Measurements from ENCODE around the gene LSM10. TPM values are rescaled to one million over a fixed set of nuclear protein-coding genes. Genes with fewer than 3 reads are reported as not detected.

Gene LSM10
- total RNA-seq, 1 experiment from 2014 or later = 19.2 TPM

DNA sequence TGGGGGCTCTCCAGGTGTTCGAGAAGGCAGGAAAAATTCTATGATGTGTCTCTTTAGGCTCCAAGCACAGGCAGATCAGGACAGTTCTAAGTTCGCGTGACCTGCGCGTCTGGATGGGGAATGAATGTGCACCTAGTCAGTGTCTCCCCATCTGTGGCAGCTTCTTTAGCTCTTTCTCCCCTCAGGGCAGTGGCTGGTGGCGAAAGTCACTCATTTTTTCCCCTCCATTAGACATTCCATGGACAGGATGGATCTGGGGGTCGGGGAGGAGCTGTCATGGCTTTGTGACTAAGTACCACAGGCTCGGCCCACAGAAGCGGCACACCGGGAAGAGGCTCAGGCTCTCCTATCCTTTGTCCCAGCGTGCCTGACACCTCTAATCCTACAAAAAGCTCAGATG is 43.2 kb downstream of the LSM10 start:
- H3K9ac ChIP-seq (ENCODE audit: low read length) = no peak overlapping the region
- BruUV-seq (replicated peaks) = no TSS peak
- H2AFZ ChIP-seq (ENCODE audit: low read length) = no peak overlapping the region
- H3K36me3 ChIP-seq (ENCODE audit: low read depth, low read length) = peaks cover 25% of the 10 kb centered on the region
- no peak for TF ChIP-seq EZH2 (IDR thresholded peaks at IDR 0.05; ENCODE audit: low read length, unreplicated experiment)
- no peak for TF ChIP-seq EZH2phosphoT487 (IDR thresholded peaks at IDR 0.05; ENCODE audit: borderline replicate concordance, low read length)
- TF ChIP-seq, protein P1, sequence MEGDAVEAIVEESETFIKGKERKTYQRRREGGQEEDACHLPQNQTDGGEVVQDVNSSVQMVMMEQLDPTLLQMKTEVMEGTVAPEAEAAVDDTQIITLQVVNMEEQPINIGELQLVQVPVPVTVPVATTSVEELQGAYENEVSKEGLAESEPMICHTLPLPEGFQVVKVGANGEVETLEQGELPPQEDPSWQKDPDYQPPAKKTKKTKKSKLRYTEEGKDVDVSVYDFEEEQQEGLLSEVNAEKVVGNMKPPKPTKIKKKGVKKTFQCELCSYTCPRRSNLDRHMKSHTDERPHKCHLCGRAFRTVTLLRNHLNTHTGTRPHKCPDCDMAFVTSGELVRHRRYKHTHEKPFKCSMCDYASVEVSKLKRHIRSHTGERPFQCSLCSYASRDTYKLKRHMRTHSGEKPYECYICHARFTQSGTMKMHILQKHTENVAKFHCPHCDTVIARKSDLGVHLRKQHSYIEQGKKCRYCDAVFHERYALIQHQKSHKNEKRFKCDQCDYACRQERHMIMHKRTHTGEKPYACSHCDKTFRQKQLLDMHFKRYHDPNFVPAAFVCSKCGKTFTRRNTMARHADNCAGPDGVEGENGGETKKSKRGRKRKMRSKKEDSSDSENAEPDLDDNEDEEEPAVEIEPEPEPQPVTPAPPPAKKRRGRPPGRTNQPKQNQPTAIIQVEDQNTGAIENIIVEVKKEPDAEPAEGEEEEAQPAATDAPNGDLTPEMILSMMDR (conservative IDR thresholded peaks at IDR 0.05; ENCODE audit: low read depth, low read length) = no peak
- H3K27me3 ChIP-seq (ENCODE audit: low read length) = no peaks in the 10 kb centered on the region
- no peak overlapping the region for H3K4me3 ChIP-seq (ENCODE audit: low read length)
- intact Hi-C loops (cut with micrococcal nuclease) = no loop called here
- H3F3A ChIP-seq (ENCODE audit: low read length, unreplicated experiment) = no peaks in the 10 kb centered on the region
- ATAC-seq (no peak), DNase-seq (no peak)
- no peaks in the 10 kb centered on the region for H3K79me2 ChIP-seq (ENCODE audit: low read length)
- CTCF ChIA-PET = no interaction called here
- POLR2A ChIA-PET (ENCODE audit: unreplicated experiment) = no interaction called here
- no peaks in the 10 kb centered on the region for H3K9me2 ChIP-seq (replicated peaks; ENCODE audit: low read length)
- no peak overlapping the region for H3K27ac ChIP-seq (ENCODE audit: low read length)
- no peak overlapping the region for H3K4me2 ChIP-seq (ENCODE audit: low read length)
- peaks cover 44% of the 10 kb centered on the region for H3K4me1 ChIP-seq (ENCODE audit: insufficient read depth, low read length)
- H3K9me3 ChIP-seq (ENCODE audit: low read length) = no peaks in the 10 kb centered on the region
- H4K20me1 ChIP-seq (ENCODE audit: low read length) = no peaks in the 10 kb centered on the region

DNA sequence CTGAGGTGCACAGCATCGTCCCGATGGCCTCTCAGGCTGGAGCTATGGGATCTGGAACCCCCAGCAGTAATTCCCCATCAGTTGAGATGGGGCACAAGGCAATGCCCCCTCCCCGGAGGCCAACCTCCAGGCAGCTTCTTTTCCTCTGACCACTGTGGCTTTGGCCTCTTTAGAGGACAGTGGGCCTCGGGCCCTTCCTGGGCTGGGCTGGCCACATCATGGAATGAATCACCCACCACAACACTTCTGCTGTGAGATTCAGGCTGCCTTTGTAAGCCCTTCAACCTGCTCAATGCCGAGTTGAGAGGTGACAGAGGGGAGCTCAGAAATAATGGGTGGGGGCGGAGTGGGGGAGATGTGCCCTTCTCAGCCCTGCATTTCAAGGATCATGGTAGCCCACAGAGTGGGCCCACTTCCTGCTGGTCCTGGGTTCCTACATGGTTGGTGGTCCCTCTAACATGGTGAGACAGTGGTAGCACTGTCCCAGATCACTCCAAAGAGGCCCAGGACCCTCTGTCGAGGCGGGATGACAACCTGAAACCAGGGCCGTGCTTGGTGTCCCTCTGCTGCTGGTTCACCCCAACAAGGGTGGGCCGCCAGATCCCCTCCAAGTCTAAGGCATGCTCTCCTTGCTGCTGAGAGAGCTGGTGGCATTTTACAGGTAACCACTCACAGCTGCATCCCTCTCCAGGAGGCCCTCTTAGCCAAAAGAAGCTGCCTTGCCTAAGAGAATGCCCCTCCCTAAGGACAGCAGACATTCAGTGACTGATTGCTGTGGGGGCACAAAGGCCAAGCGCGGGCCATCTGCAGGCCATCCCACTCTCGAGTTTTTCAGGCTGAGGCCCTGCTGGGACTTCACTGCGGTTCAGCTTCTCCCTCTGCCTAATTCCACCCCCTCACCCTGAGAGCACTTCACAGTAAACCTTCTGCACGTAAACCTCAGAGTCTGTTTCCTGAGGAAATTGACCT is 44.5 kb downstream of the LSM10 start:
- Histone ChIP-seq H3K27me3 (ENCODE audit: low read length) (no peaks in the 10 kb centered on the region), H3K4me2 (ENCODE audit: low read length) (peak overlapping the region; percentile 70), H3F3A (ENCODE audit: low read length, unreplicated experiment) (no peaks in the 10 kb centered on the region), H3K9me3 (ENCODE audit: low read length) (no peaks in the 10 kb centered on the region), H4K20me1 (ENCODE audit: low read length) (no peaks in the 10 kb centered on the region), H3K4me1 (ENCODE audit: insufficient read depth, low read length) (peaks cover 49% of the 10 kb centered on the region), H3K9me2 (replicated peaks; ENCODE audit: low read length) (no peaks in the 10 kb centered on the region), H3K9ac (ENCODE audit: low read length) (peak overlapping the region; percentile 19; the same call in 1 of the 2 replicates), H2AFZ (ENCODE audit: low read length) (no peak overlapping the region), H3K4me3 (ENCODE audit: low read length) (no peak overlapping the region), H3K36me3 (ENCODE audit: low read depth, low read length) (peaks cover 17% of the 10 kb centered on the region), H3K27ac (ENCODE audit: low read length) (peak overlapping the region; percentile 92), H3K79me2 (ENCODE audit: low read length) (no peaks in the 10 kb centered on the region)
- ChIA-PET POLR2A (ENCODE audit: unreplicated experiment) (interaction anchor here (0.6 kb wide), 2 partner anchors 31 to 87 kb away, joined by 3 to 4 read pairs; no protein-coding TSS in a partner anchor), CTCF (interaction anchor here (0.9 kb wide), 1 partner anchor 10 kb away, joined by 4 read pairs; no protein-coding TSS in a partner anchor)
- TF ChIP-seq, protein P1 (conservative IDR thresholded peaks at IDR 0.05; ENCODE audit: low read depth, low read length) = no peak
- TF ChIP-seq EZH2phosphoT487 (IDR thresholded peaks at IDR 0.05; ENCODE audit: borderline replicate concordance, low read length) (no peak), EZH2 (IDR thresholded peaks at IDR 0.05; ENCODE audit: low read length, unreplicated experiment) (no peak)
- no TSS peak for BruUV-seq (replicated peaks)
- ATAC-seq (peak; percentile 58), DNase-seq (peak; percentile 78)
- intact Hi-C loops (cut with micrococcal nuclease) = no loop called here

Data from PC-3 (cell line).